H1 (cell line): ENCODE data around the gene GANC. TPM values are rescaled to one million over a fixed set of nuclear protein-coding genes. Genes with fewer than 3 reads are reported as not detected.

Source experiments
- CBX5 ChIP-seq: fragments of 300-800, 300-1000 bp; sonication (generic); IDR thresholded peaks from 2 replicates; pipeline ENCODE4 v1.7.1; 2016; ENCODE audit warnings: antibody characterized with exemption, low read length, low read depth
- CBX8 ChIP-seq: fragments of 300-800, 300-1000 bp; sonication (generic); IDR thresholded peaks from 2 replicates; pipeline ENCODE4 v1.7.1; 2016; ENCODE audit warnings: low read depth, low read length, borderline replicate concordance
- CEBPB ChIP-seq: IDR thresholded peaks from 2 replicates; pipeline ENCODE4 v1.6.1; 2012; ENCODE audit warnings: low read depth, low read length
- CHD2 ChIP-seq: IDR thresholded peaks from 2 replicates; pipeline ENCODE4 v1.6.1; 2012; ENCODE audit warnings: low read length, improper control_type of control experiment
- CREB1 ChIP-seq: IDR thresholded peaks from 2 replicates; pipeline ENCODE4 v1.6.1; 2012; ENCODE audit warnings: inconsistent platforms
- CTBP2 ChIP-seq: IDR thresholded peaks from 2 replicates; pipeline ENCODE4 v1.7.0; 2011; ENCODE audit warnings: borderline replicate concordance, mild to moderate bottlenecking, moderate library complexity, mixed read lengths, low read length; ENCODE audit not compliant: insufficient read depth, insufficient read length
- EGR1 ChIP-seq: IDR thresholded peaks from 2 replicates; pipeline ENCODE4 v1.6.1; 2011; ENCODE audit warnings: low read depth, low read length, borderline replicate concordance
- JUND ChIP-seq: IDR thresholded peaks from 2 replicates; pipeline ENCODE4 v1.6.1; 2011; ENCODE audit warnings: mild to moderate bottlenecking, improper control_type of control experiment, low read length
- KDM1A ChIP-seq: fragments of 200-600, 300-600 bp; sonication (generic); IDR thresholded peaks from 2 replicates; pipeline ENCODE4 v1.7.1; 2016; ENCODE audit warnings: mild to moderate bottlenecking, low read length, borderline replicate concordance
- KDM5A ChIP-seq: fragments of 200-600 bp; IDR thresholded peaks from 2 replicates; pipeline ENCODE4 v1.7.1; 2012; ENCODE audit warnings: mild to moderate bottlenecking, low read length, inconsistent platforms, mixed read lengths
- NRF1 ChIP-seq: IDR thresholded peaks from 2 replicates; pipeline ENCODE4 v1.6.1; 2011; ENCODE audit warnings: mild to moderate bottlenecking, low read depth, low read length, improper control_type of control experiment
- POLR2AphosphoS5 ChIP-seq: IDR thresholded peaks from 2 replicates; pipeline ENCODE4 v1.6.1; 2011; ENCODE audit warnings: low read depth, low read length
- RFX5 ChIP-seq: IDR thresholded peaks from 2 replicates; pipeline ENCODE4 v1.6.1; 2011; ENCODE audit warnings: low read depth, low read length, improper control_type of control experiment, borderline replicate concordance
- SIN3A ChIP-seq, 2 experiments: IDR thresholded peaks in 1 of 2; conservative IDR thresholded peaks in 1 of 2; 2 replicates each; pipeline ENCODE4 v1.6.1; 2011 to 2012; ENCODE audit warnings: low read length in 2 of 2, improper control_type of control experiment in 1 of 2, low read depth in 1 of 2, mild to moderate bottlenecking in 1 of 2
- SIRT6 ChIP-seq: IDR thresholded peaks from one replicate; pipeline ENCODE4 v1.7.1; 2012; ENCODE audit warnings: low read length, inconsistent platforms
- SP1 ChIP-seq: IDR thresholded peaks from 2 replicates; pipeline ENCODE4 v1.6.1; 2011; ENCODE audit warnings: low read depth, low read length
- SP4 ChIP-seq: IDR thresholded peaks from 2 replicates; pipeline ENCODE4 v1.6.1; 2012; ENCODE audit warnings: low read length, inconsistent platforms
- TAF1 ChIP-seq: IDR thresholded peaks from 2 replicates; pipeline ENCODE4 v1.6.1; 2011; ENCODE audit warnings: mild to moderate bottlenecking, low read depth, low read length
- ZNF274 ChIP-seq: IDR thresholded peaks from 2 replicates; pipeline ENCODE4 v1.7.0; 2012; ENCODE audit warnings: low read length, borderline replicate concordance; ENCODE audit errors: extremely low read depth
- polyA plus RNA-seq, 7 experiments: library from polyadenylated mRNA; depleted of rRNA in 3 of 7; stranded (reverse) in 5 of 7; unstranded in 2 of 7; fragments of >200 nt in 5 of 7; fragments of 200-250 nt in 2 of 7; gene quantifications; 1 replicate in 5 of 7; 2 replicates in 1 of 7; 4 replicates in 1 of 7; pipeline versions ENCODE4 v1.2.1 to v1.2.3, GENCODE V29; 2011 to 2013; ENCODE audit warnings: missing spikeins in 2 of 7, mixed read lengths in 2 of 7
- total RNA-seq: library from RNA; stranded (reverse); fragmentation: NEBNext Ultra II Directional; extraction: Animal tissue kit (Norgen Biotek cat#: 25700); gene quantifications from 2 replicates; pipeline ENCODE4 v1.2.1, GENCODE V29; 2021
- TF ChIP-seq, protein P1 (sequence below): IDR thresholded peaks from 2 replicates; pipeline ENCODE4 v1.6.1; 2012; ENCODE audit warnings: inconsistent platforms

GANC gene
- total and polyA plus RNA-seq, 2 of the 8 experiments (the other 6 are each of a cell fraction or from before 2014, with no cell fraction given), result 6.8 to 14.4 TPM

DNA sequence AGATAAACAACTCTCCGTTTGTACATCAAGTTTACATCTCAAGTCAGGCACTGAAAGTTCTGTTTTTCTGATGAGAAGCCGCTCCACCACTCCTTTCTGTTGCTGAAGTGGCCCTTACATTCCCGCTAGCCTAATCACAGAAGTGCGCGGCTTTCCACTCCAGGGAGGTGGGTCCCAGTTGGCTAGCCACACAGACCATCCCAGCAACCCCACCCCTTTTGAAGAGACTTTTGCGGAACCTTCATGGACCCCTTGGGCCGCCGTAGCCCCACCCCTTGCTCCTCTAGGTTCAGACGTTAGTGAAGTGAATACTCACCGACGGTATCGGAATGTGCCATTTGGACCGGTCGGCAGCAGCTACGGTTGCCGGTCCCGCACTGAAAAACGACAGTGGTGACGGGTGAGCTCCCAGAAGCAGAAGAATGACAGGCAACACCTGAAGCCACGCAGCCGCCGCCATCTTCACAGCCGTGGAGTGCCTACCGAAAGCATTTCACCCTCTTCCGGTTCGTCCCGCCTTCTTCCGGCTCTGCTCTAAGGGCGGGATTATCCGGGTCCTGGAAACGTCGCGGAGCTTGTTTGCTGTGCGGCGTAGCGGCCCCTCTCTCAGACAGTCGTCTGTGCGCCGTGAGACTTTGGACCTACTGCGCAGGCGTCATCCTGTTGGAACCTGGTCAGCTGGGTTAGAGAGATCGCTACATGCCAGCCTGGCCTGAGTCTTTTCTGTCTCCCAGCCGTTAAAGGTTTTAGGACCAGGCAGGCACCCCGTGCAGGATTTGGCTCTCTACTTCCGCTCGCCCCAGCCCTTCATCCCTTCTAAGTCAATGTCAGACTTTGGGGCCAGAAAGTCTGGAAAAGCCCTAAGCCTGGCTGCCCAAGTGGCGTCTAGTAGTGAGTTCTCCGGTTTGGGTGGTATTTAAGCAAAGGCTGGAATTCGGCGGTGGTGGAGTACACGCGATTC is at the start of gene GANC, which contains the start of gene TMEM87A (continued):
- peak; percentile 73 for TF ChIP-seq CREB1
- TF ChIP-seq EGR1, result no peak
- no peak for TF ChIP-seq SP1
- TF ChIP-seq CHD2, result no peak
- TF ChIP-seq SIN3A (conservative IDR thresholded peaks at IDR 0.05 in 1 of 2, IDR thresholded peaks at IDR 0.05 in 1 of 2; ENCODE audit: low read depth in 1 of 2, low read length in 2 of 2), result peak in 1 of 2 experiments; percentile 63; a peak in 3 of 4 replicates
- no peak; the same call in 1 of the 2 replicates for TF ChIP-seq KDM5A
- TF ChIP-seq POLR2AphosphoS5, result peak; percentile 98
- no peak for TF ChIP-seq ZNF274
- peak; percentile 96 for TF ChIP-seq TAF1
- peak; percentile 32; the same call in 1 of the 2 replicates for TF ChIP-seq NRF1
- no peak for TF ChIP-seq JUND
- no peak for TF ChIP-seq RFX5
- TF ChIP-seq CBX5, result no peak
- no peak for TF ChIP-seq CBX8
- TF ChIP-seq CTBP2, result no peak
- TF ChIP-seq SP4, result no peak
- no peak for TF ChIP-seq CEBPB
- no peak for TF ChIP-seq KDM1A
- TF ChIP-seq, protein P1, sequence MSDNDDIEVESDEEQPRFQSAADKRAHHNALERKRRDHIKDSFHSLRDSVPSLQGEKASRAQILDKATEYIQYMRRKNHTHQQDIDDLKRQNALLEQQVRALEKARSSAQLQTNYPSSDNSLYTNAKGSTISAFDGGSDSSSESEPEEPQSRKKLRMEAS, result peak; percentile 66
- TF ChIP-seq SIRT6, result no peak
